Mesenchymal stem cell (in vitro differentiated cells and primary cell): ENCODE results near the gene MKRN2OS.

Experiments
- DNase-seq: peaks from one replicate; pipeline ENCODE4 v3.0.0-alpha.2; 2013
- H2AFZ ChIP-seq: one replicate; pipeline ENCODE4 v1.6.1; 2013; ENCODE audit warnings: low read depth, mild to moderate bottlenecking, control low read depth, inconsistent platforms, low read length, moderate library complexity
- H2AK5ac ChIP-seq: 2 replicates; pipeline ENCODE4 v1.6.1; 2013; ENCODE audit warnings: low read length, moderate library complexity, mild to moderate bottlenecking, inconsistent platforms; ENCODE audit not compliant: severe bottlenecking
- H2BK120ac ChIP-seq: one replicate; pipeline ENCODE4 v1.6.1; 2013; ENCODE audit warnings: low read depth, mild to moderate bottlenecking, inconsistent platforms, low read length, moderate library complexity
- H2BK12ac ChIP-seq, 2 experiments: one replicate each; pipeline ENCODE4 v1.6.1; 2013; ENCODE audit warnings: inconsistent platforms in 2 of 2, low read length in 2 of 2, mild to moderate bottlenecking in 2 of 2, moderate library complexity in 2 of 2, control low read depth in 1 of 2
- H2BK15ac ChIP-seq: one replicate; pipeline ENCODE4 v1.6.1; 2013; ENCODE audit warnings: mild to moderate bottlenecking, low read depth, inconsistent platforms; ENCODE audit not compliant: poor library complexity, severe bottlenecking
- H2BK5ac ChIP-seq: 2 replicates; pipeline ENCODE4 v1.6.1; 2013; ENCODE audit warnings: low read depth, mild to moderate bottlenecking, low read length, control low read depth, inconsistent platforms; ENCODE audit not compliant: poor library complexity, severe bottlenecking
- H3K14ac ChIP-seq, 2 experiments: one replicate each; pipeline ENCODE4 v1.6.1; 2013; ENCODE audit warnings: inconsistent platforms in 2 of 2, low read length in 2 of 2, control low read depth in 1 of 2, mild to moderate bottlenecking in 1 of 2, moderate library complexity in 1 of 2
- H3K18ac ChIP-seq, 2 experiments: one replicate each; pipeline ENCODE4 v1.6.1; 2013; ENCODE audit warnings: inconsistent platforms in 2 of 2, low read length in 2 of 2, control low read depth in 1 of 2, low read depth in 1 of 2, mild to moderate bottlenecking in 1 of 2
- H3K23ac ChIP-seq, 2 experiments: one replicate each; pipeline ENCODE4 v1.6.1; 2013; ENCODE audit warnings: inconsistent platforms in 2 of 2, low read length in 2 of 2, mild to moderate bottlenecking in 2 of 2, moderate library complexity in 2 of 2, control low read depth in 1 of 2
- H3K27ac ChIP-seq: 2 replicates; pipeline ENCODE4 v1.5.1; 2013; ENCODE audit warnings: mild to moderate bottlenecking, moderate library complexity, low read length, control low read depth, inconsistent platforms; ENCODE audit not compliant: poor library complexity, severe bottlenecking
- H3K27me3 ChIP-seq, 2 experiments: 2 replicates each; pipeline versions ENCODE4 v1.6.1 to v1.7.0; 2013; ENCODE audit warnings: low read length in 2 of 2, mild to moderate bottlenecking in 2 of 2, moderate library complexity in 2 of 2, control low read depth in 1 of 2, inconsistent platforms in 1 of 2; ENCODE audit not compliant: control insufficient read depth in 1 of 2, insufficient read depth in 1 of 2
- H3K36me3 ChIP-seq, 2 experiments: 2 replicates each; pipeline versions ENCODE4 v1.6.1 to v1.7.0; 2013; ENCODE audit warnings: low read length in 2 of 2, control low read depth in 1 of 2, inconsistent platforms in 1 of 2, low read depth in 1 of 2, mild to moderate bottlenecking in 1 of 2; ENCODE audit not compliant: insufficient read depth in 2 of 2, control insufficient read depth in 1 of 2
- H3K4ac ChIP-seq, 2 experiments: one replicate each; pipeline ENCODE4 v1.6.1; 2013; ENCODE audit warnings: inconsistent platforms in 2 of 2, low read length in 2 of 2, mild to moderate bottlenecking in 2 of 2, moderate library complexity in 2 of 2, control low read depth in 1 of 2, low read depth in 1 of 2
- H3K4me1 ChIP-seq: 2 replicates; pipeline ENCODE4 v1.6.1; 2013; ENCODE audit warnings: low read depth, low read length, control low read depth; ENCODE audit not compliant: control insufficient read depth, insufficient read depth
- H3K4me2 ChIP-seq: 2 replicates; pipeline ENCODE4 v1.6.1; 2013; ENCODE audit warnings: low read length, mild to moderate bottlenecking, inconsistent platforms; ENCODE audit not compliant: poor library complexity, severe bottlenecking
- H3K4me3 ChIP-seq, 2 experiments: 2 replicates each; pipeline versions ENCODE4 v1.5.1 to v1.7.0; 2013; ENCODE audit warnings: low read length in 2 of 2, mild to moderate bottlenecking in 2 of 2, control low read depth in 1 of 2, low read depth in 1 of 2; ENCODE audit not compliant: insufficient read depth in 1 of 2
- H3K79me1 ChIP-seq: replicated peaks from 2 replicates; pipeline ENCODE4 v1.6.1; 2013; ENCODE audit warnings: mild to moderate bottlenecking, control low read depth, low read length, inconsistent platforms; ENCODE audit not compliant: poor library complexity, severe bottlenecking
- H3K9ac ChIP-seq: 2 replicates; pipeline ENCODE4 v1.7.0; 2013; ENCODE audit warnings: mild to moderate bottlenecking, low read length, moderate library complexity
- H3K9me3 ChIP-seq: 2 replicates; pipeline ENCODE4 v1.7.0; 2013; ENCODE audit warnings: mild to moderate bottlenecking, low read length; ENCODE audit not compliant: control insufficient read depth
- H4K8ac ChIP-seq: one replicate; pipeline ENCODE4 v1.6.1; 2013; ENCODE audit warnings: inconsistent platforms, mild to moderate bottlenecking, low read length, moderate library complexity
- H4K91ac ChIP-seq: one replicate; pipeline ENCODE4 v1.6.1; 2013; ENCODE audit warnings: mild to moderate bottlenecking, low read length, inconsistent platforms
- WGBS: methylation state at CpG from one replicate; pipeline ENCODE4 v1.1.7; 2013; ENCODE audit warnings: mixed read lengths; 5-methylcytosine and 5-hydroxymethylcytosine counted together

MKRN2OS gene

DNA sequence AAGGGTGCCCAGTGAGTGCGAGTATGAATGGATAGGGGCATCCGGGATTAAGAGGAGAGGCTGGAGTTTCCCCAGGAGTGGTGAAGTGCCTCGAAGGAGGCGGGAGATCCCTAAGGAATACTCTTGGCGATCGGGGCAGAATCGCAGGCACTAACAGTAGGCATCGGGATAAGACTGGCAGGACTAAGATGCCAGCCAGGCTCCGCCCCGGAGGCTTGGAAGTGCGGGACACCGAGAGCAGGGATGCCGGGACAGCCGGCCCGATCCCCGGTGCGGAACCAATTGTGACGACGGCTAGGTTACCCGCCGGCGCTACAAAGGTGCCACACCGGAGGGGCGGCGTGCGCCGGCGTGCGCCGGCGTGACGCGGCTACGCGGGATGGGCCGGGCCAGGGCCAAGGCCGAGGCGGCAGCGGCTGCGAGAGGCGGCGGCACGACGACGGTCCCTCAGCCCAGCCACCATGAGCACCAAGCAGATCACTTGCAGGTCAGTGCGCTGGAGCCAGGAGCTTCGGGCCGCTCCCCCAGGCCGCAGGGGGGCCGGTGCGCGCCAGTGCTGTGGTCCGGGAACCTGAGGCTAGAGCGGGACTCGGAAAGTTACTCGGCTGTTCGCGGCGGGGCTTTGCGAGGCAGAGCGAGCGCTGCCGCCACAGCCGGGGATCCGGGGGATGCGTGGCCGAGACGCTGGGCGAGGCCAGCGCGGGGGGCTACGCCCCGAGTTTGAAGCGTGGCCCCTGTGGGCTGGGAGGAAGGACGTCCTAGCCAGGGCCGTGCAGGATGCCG is 11.6 kb upstream of the MKRN2OS start, which contains the start of gene MKRN2:
TSS of gene MKRN2 (plus strand) at position 398 of the 783 bp plus-strand sequence. CDS start at position 462, 64 bp downstream.
- peaks cover 13% of the 10 kb centered on the region for H3K4me1 ChIP-seq
- H3K14ac ChIP-seq = peak within 1 kb of the TSS; percentile 58 to 95
- H3K27ac ChIP-seq = peak within 1 kb of the TSS; percentile 60

DNA sequence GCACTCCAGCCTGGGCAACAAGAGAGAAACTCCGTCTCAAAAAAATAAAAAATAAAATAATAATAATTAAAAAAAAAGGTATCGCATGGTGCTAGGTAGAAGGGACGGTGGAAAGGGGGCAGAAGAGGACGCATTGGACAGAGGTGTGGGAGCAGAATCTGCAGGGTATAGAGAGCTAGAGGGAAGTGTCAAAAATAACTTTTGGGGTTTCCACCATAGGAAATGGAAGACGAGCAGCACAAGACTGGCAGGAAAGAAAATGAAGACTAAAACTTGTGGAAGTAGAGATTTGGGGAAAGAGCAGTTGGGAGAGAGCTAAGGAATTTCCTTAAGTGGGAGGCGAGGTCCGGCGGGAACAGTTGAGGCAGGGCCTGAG is 11.0 kb upstream of the MKRN2OS start:
- H3K36me3 ChIP-seq = no peaks in the 10 kb centered on the region
- no peak overlapping the region for H2BK5ac ChIP-seq
- peaks cover 13% of the 10 kb centered on the region for H3K4me1 ChIP-seq
- no peak overlapping the region for H3K14ac ChIP-seq
- H3K23ac ChIP-seq = no peak overlapping the region
- H3K18ac ChIP-seq = peak overlapping the region in 1 of 2 experiments; percentile 26
- H4K8ac ChIP-seq = peak overlapping the region; percentile 67
- peak overlapping the region; percentile 70 for H4K91ac ChIP-seq
- peak overlapping the region; percentile 95 for H3K9ac ChIP-seq
- H3K27ac ChIP-seq = peak overlapping the region; percentile 58
- no peaks in the 10 kb centered on the region for H3K9me3 ChIP-seq
- peak overlapping the region; percentile 55 for H2AFZ ChIP-seq
- H3K4me2 ChIP-seq = peak overlapping the region; percentile 74
- H2BK12ac ChIP-seq = no peak overlapping the region
- no peak overlapping the region for H2BK120ac ChIP-seq
- 11% methylated on average over 7 of the region's 8 CpGs for WGBS
- no peaks in the 10 kb centered on the region for H3K27me3 ChIP-seq
- H3K4me3 ChIP-seq = peak overlapping the region; percentile 91 to 92
- no peak for DNase-seq
- peak overlapping the region; percentile 13 to 15 for H3K4ac ChIP-seq
- H2BK15ac ChIP-seq = no peak overlapping the region
- H2AK5ac ChIP-seq = no peak overlapping the region
- no peaks in the 10 kb centered on the region for H3K79me1 ChIP-seq

More for the DNA sequence above, 11.6 kb upstream of the MKRN2OS start, which contains the start of gene MKRN2:
- Histone ChIP-seq H3K4ac (peak within 1 kb of the TSS; percentile 84 to 93), H3K27me3 (no peaks in the 10 kb centered on the region), H4K8ac (peak within 1 kb of the TSS; percentile 92), H2AK5ac (no peak within 1 kb of the TSS), H3K9me3 (no peaks in the 10 kb centered on the region), H3K18ac (peak within 1 kb of the TSS; percentile 88 to 97), H3K4me3 (peak within 1 kb of the TSS; percentile 91 to 92), H2AFZ (peak within 1 kb of the TSS; percentile 95), H3K23ac (peak within 1 kb of the TSS in 1 of 2 experiments; percentile 96), H3K4me2 (peak within 1 kb of the TSS; percentile 74), H4K91ac (peak within 1 kb of the TSS; percentile 80), H3K36me3 (no peaks in the 10 kb centered on the region), H2BK5ac (peak within 1 kb of the TSS; percentile 5), H2BK120ac (peak within 1 kb of the TSS; percentile 57), H3K9ac (peak within 1 kb of the TSS; percentile 95), H3K79me1 (no peaks in the 10 kb centered on the region), H2BK12ac (peak within 1 kb of the TSS in 1 of 2 experiments; percentile 37), H2BK15ac (peak within 1 kb of the TSS; percentile 44)
- WGBS = under 1% methylated on average over 72 of the region's 77 CpGs
- DNase-seq = peak; percentile 86

DNA sequence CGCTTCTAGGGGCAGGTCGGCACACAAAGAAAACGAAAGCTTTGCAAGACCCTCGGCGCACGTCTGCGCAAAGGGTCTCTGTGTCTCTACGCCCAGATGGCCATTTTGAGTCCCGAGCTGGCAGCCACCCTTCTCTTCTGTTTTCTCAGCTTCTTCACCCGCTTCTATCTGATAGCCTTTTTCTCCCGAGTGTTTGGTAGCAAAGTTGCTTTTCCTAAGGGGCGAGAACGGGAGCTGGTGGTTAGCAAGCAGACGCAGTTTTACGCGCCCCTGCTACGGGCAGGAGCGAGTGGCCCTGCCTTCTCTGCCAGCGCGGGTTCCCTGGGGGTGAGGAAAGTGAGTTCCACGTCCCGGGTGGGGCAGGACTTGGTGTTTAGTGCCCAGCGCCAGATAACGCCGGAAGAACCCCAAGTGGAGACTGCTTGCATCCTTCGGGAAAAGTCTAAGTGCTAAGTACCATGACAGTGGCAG is 8.7 kb upstream of the MKRN2OS start:
- Histone ChIP-seq H3K4ac (peak overlapping the region; percentile 54 to 94), H2AFZ (peak overlapping the region; percentile 98), H2BK15ac (peak overlapping the region; percentile 48), H3K18ac (peak overlapping the region; percentile 4 to 95), H2AK5ac (no peak overlapping the region), H3K4me2 (peak overlapping the region; percentile 33), H2BK120ac (peak overlapping the region; percentile 90), H3K79me1 (no peaks in the 10 kb centered on the region), H3K9ac (peak overlapping the region; percentile 90), H3K23ac (no peak overlapping the region), H4K8ac (peak overlapping the region; percentile 98), H3K36me3 (no peaks in the 10 kb centered on the region), H3K14ac (no peak overlapping the region), H3K27me3 (no peaks in the 10 kb centered on the region), H3K9me3 (no peaks in the 10 kb centered on the region), H4K91ac (peak overlapping the region; percentile 82), H3K4me1 (peaks cover 11% of the 10 kb centered on the region), H3K4me3 (peak overlapping the region in 1 of 2 experiments; percentile 88), H2BK12ac (peak overlapping the region in 1 of 2 experiments; percentile 8), H3K27ac (no peak overlapping the region), H2BK5ac (no peak overlapping the region)
- peak; percentile 29 for DNase-seq
- WGBS = 15% methylated on average over 25 of the region's 26 CpGs
